Spleen (tissue), 7 donors: ENCODE results near the gene RLF.

ENCODE experiments used
- CTCF ChIP-seq, 11 experiments: fragments of 200-600 bp in 7 of 11; fragments of 450-650 bp in 4 of 11; sonication (generic) in 4 of 11; IDR thresholded peaks in 8 of 11; conservative IDR thresholded peaks in 3 of 11; 1 replicate in 7 of 11; 2 replicates in 4 of 11; pipeline versions ENCODE4 v1.4.0 to v1.8.0; 2016 to 2021; ENCODE audit warnings: antibody characterized with exemption in 11 of 11, inconsistent platforms in 4 of 11, mild to moderate bottlenecking in 1 of 11
- POLR2A ChIP-seq, 3 donors: fragments of 450-650 bp; IDR thresholded peaks; one replicate each; pipeline ENCODE4 v1.5.1; 2017; ENCODE audit warnings: antibody characterized with exemption in 3 of 3, mild to moderate bottlenecking in 1 of 3
- donor health status: DM: no; HTN: no; CAD: no; lungs with moderate emphysema.
- donor health status: DM: no; HTN: no; CAD: no.
- donor health status: DM: no; HTN: no; CAD: no.

GRCh38 chr1:40187399-40187798, 26.2 kb downstream of the RLF start:
- TF ChIP-seq CTCF (IDR thresholded peaks at IDR 0.05 in 8 of 11, conservative IDR thresholded peaks at IDR 0.05 in 3 of 11) = no peak
- TF ChIP-seq POLR2A (IDR thresholded peaks at IDR 0.05) = no peak
